Mesenchymal stem cell (in vitro differentiated cells and primary cell): ENCODE results near the gene MYO18B.
"Not testable (repeated sequence)": the region's sequence is repeated elsewhere in the genome, so short reads cannot be mapped to it uniquely, and the experiment has no call there.

Experiments used
- DNase-seq: peaks from one replicate; pipeline ENCODE4 v3.0.0-alpha.2; 2013
- H2AFZ ChIP-seq: one replicate; pipeline ENCODE4 v1.6.1; 2013; ENCODE audit warnings: low read depth, mild to moderate bottlenecking, control low read depth, inconsistent platforms, low read length, moderate library complexity
- H2AK5ac ChIP-seq: 2 replicates; pipeline ENCODE4 v1.6.1; 2013; ENCODE audit warnings: low read length, moderate library complexity, mild to moderate bottlenecking, inconsistent platforms; ENCODE audit not compliant: severe bottlenecking
- H2BK120ac ChIP-seq: one replicate; pipeline ENCODE4 v1.6.1; 2013; ENCODE audit warnings: low read depth, mild to moderate bottlenecking, inconsistent platforms, low read length, moderate library complexity
- H2BK12ac ChIP-seq, 2 experiments: one replicate each; pipeline ENCODE4 v1.6.1; 2013; ENCODE audit warnings: inconsistent platforms in 2 of 2, low read length in 2 of 2, mild to moderate bottlenecking in 2 of 2, moderate library complexity in 2 of 2, control low read depth in 1 of 2
- H2BK15ac ChIP-seq: one replicate; pipeline ENCODE4 v1.6.1; 2013; ENCODE audit warnings: mild to moderate bottlenecking, low read depth, inconsistent platforms; ENCODE audit not compliant: poor library complexity, severe bottlenecking
- H2BK5ac ChIP-seq: 2 replicates; pipeline ENCODE4 v1.6.1; 2013; ENCODE audit warnings: low read depth, mild to moderate bottlenecking, low read length, control low read depth, inconsistent platforms; ENCODE audit not compliant: poor library complexity, severe bottlenecking
- H3K14ac ChIP-seq, 2 experiments: one replicate each; pipeline ENCODE4 v1.6.1; 2013; ENCODE audit warnings: inconsistent platforms in 2 of 2, low read length in 2 of 2, control low read depth in 1 of 2, mild to moderate bottlenecking in 1 of 2, moderate library complexity in 1 of 2
- H3K18ac ChIP-seq, 2 experiments: one replicate each; pipeline ENCODE4 v1.6.1; 2013; ENCODE audit warnings: inconsistent platforms in 2 of 2, low read length in 2 of 2, control low read depth in 1 of 2, low read depth in 1 of 2, mild to moderate bottlenecking in 1 of 2
- H3K23ac ChIP-seq, 2 experiments: one replicate each; pipeline ENCODE4 v1.6.1; 2013; ENCODE audit warnings: inconsistent platforms in 2 of 2, low read length in 2 of 2, mild to moderate bottlenecking in 2 of 2, moderate library complexity in 2 of 2, control low read depth in 1 of 2
- H3K27ac ChIP-seq: 2 replicates; pipeline ENCODE4 v1.5.1; 2013; ENCODE audit warnings: mild to moderate bottlenecking, moderate library complexity, low read length, control low read depth, inconsistent platforms; ENCODE audit not compliant: poor library complexity, severe bottlenecking
- H3K27me3 ChIP-seq, 2 experiments: 2 replicates each; pipeline versions ENCODE4 v1.6.1 to v1.7.0; 2013; ENCODE audit warnings: low read length in 2 of 2, mild to moderate bottlenecking in 2 of 2, moderate library complexity in 2 of 2, control low read depth in 1 of 2, inconsistent platforms in 1 of 2; ENCODE audit not compliant: control insufficient read depth in 1 of 2, insufficient read depth in 1 of 2
- H3K36me3 ChIP-seq, 2 experiments: 2 replicates each; pipeline versions ENCODE4 v1.6.1 to v1.7.0; 2013; ENCODE audit warnings: low read length in 2 of 2, control low read depth in 1 of 2, inconsistent platforms in 1 of 2, low read depth in 1 of 2, mild to moderate bottlenecking in 1 of 2; ENCODE audit not compliant: insufficient read depth in 2 of 2, control insufficient read depth in 1 of 2
- H3K4ac ChIP-seq, 2 experiments: one replicate each; pipeline ENCODE4 v1.6.1; 2013; ENCODE audit warnings: inconsistent platforms in 2 of 2, low read length in 2 of 2, mild to moderate bottlenecking in 2 of 2, moderate library complexity in 2 of 2, control low read depth in 1 of 2, low read depth in 1 of 2
- H3K4me1 ChIP-seq: 2 replicates; pipeline ENCODE4 v1.6.1; 2013; ENCODE audit warnings: low read depth, low read length, control low read depth; ENCODE audit not compliant: control insufficient read depth, insufficient read depth
- H3K4me2 ChIP-seq: 2 replicates; pipeline ENCODE4 v1.6.1; 2013; ENCODE audit warnings: low read length, mild to moderate bottlenecking, inconsistent platforms; ENCODE audit not compliant: poor library complexity, severe bottlenecking
- H3K4me3 ChIP-seq, 2 experiments: 2 replicates each; pipeline versions ENCODE4 v1.5.1 to v1.7.0; 2013; ENCODE audit warnings: low read length in 2 of 2, mild to moderate bottlenecking in 2 of 2, control low read depth in 1 of 2, low read depth in 1 of 2; ENCODE audit not compliant: insufficient read depth in 1 of 2
- H3K79me1 ChIP-seq: replicated peaks from 2 replicates; pipeline ENCODE4 v1.6.1; 2013; ENCODE audit warnings: mild to moderate bottlenecking, control low read depth, low read length, inconsistent platforms; ENCODE audit not compliant: poor library complexity, severe bottlenecking
- H3K9ac ChIP-seq: 2 replicates; pipeline ENCODE4 v1.7.0; 2013; ENCODE audit warnings: mild to moderate bottlenecking, low read length, moderate library complexity
- H3K9me3 ChIP-seq: 2 replicates; pipeline ENCODE4 v1.7.0; 2013; ENCODE audit warnings: mild to moderate bottlenecking, low read length; ENCODE audit not compliant: control insufficient read depth
- H4K8ac ChIP-seq: one replicate; pipeline ENCODE4 v1.6.1; 2013; ENCODE audit warnings: inconsistent platforms, mild to moderate bottlenecking, low read length, moderate library complexity
- H4K91ac ChIP-seq: one replicate; pipeline ENCODE4 v1.6.1; 2013; ENCODE audit warnings: mild to moderate bottlenecking, low read length, inconsistent platforms
- WGBS: methylation state at CpG from one replicate; pipeline ENCODE4 v1.1.7; 2013; ENCODE audit warnings: mixed read lengths; 5-methylcytosine and 5-hydroxymethylcytosine counted together

MYO18B gene

DNA sequence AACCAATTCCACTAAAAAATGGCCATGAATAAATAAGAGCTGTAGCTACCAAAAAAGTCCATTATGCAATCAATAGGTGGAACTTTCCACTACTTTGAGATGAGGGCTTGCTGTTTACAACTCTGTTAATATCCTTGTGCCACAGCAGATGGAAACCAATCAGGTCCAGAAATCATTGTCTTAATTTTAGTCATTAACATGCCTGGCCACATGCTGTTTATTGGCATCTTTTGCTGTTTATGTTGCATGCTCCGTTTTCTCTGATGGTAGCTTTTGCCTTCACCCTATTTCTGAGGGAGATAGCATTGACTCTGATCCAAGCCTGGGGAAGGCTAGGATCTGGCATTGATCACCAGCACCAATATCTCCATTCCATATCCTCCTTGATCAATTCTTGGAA, 234.4 kb downstream of the MYO18B start:
- DNase-seq, result no peak
- H3K4ac ChIP-seq, result no peak overlapping the region
- 71% methylated on average over 1 of the region's 1 CpG for WGBS

DNA sequence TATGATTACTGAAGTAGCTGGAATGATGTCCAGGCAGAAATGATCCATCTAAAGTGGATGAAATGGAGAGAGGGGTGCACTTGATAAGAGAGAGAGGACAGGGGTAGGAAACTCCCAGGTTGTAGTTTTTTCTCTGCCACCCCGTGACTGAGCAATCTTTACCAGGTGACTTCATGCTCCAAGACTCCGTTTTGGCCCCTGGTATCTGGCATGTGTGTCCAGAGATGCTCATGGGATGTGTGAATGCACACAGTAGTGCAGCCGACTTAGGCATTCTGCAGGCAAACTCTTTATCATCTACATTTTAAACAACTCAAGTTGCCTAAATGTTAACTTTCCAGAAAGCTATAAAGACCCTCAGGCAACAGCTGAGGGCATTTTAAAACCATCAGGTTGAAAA, 238.0 kb downstream of the MYO18B start:
- Histone ChIP-seq H2AK5ac (no peak overlapping the region), H3K9me3 (no peaks in the 10 kb centered on the region), H3K4ac (no peak overlapping the region), H3K36me3 (no peaks in the 10 kb centered on the region), H2BK120ac (no peak overlapping the region), H4K8ac (no peak overlapping the region), H3K9ac (no peak overlapping the region), H3K4me3 (no peak overlapping the region), H3K14ac (no peak overlapping the region), H4K91ac (no peak overlapping the region), H3K4me1 (no peaks in the 10 kb centered on the region), H3K23ac (no peak overlapping the region), H3K27me3 (no peaks in the 10 kb centered on the region), H2BK15ac (no peak overlapping the region), H3K18ac (no peak overlapping the region), H2BK5ac (no peak overlapping the region), H3K79me1 (no peaks in the 10 kb centered on the region), H3K27ac (no peak overlapping the region), H2AFZ (no peak overlapping the region), H3K4me2 (no peak overlapping the region), H2BK12ac (no peak overlapping the region)
- DNase-seq, result no peak
- WGBS, result 70% methylated on average over 3 of the region's 3 CpGs

More for the DNA sequence above, 234.4 kb downstream of the MYO18B start:
- Histone ChIP-seq H4K8ac (no peak overlapping the region), H3K23ac (no peak overlapping the region), H2AFZ (no peak overlapping the region), H4K91ac (no peak overlapping the region), H2BK5ac (no peak overlapping the region), H3K27me3 (no peaks in the 10 kb centered on the region), H3K79me1 (no peaks in the 10 kb centered on the region), H2BK15ac (no peak overlapping the region), H2BK120ac (no peak overlapping the region), H2AK5ac (no peak overlapping the region), H3K36me3 (no peaks in the 10 kb centered on the region), H3K4me2 (no peak overlapping the region), H2BK12ac (no peak overlapping the region), H3K9me3 (no peaks in the 10 kb centered on the region), H3K27ac (no peak overlapping the region), H3K4me3 (no peak overlapping the region), H3K4me1 (no peaks in the 10 kb centered on the region), H3K14ac (no peak overlapping the region), H3K9ac (no peak overlapping the region), H3K18ac (no peak overlapping the region)

- H3K9ac ChIP-seq, H3K4me3 ChIP-seq: not testable (repeated sequence)
- no CpG with 5 or more reads among the region's 1 CpG for WGBS
Observed at GRCh38 chr22:25984911-25985310, 242.9 kb downstream of the MYO18B start.

DNA sequence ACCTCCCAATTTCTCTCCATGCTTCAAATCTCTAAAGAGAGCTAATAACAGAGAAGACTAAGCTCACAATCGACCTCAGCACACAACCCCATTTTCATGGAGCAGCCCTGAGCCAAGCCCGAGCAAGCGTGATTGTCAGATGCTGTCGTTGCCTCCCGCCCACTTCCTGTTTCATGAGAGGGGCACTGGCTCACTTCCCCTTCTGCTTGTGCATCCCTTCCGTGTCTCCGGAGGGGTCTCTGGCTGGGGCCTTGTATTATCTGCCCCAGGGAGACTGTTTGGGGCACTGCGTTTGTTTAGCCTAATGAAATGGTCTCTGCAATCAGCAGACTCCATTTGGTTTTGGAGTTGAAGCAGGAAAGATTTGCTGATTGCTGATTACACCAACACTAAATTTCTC, 246.0 kb downstream of the MYO18B start:
- no peak overlapping the region for H3K4me3 ChIP-seq
- H2AFZ ChIP-seq, result no peak overlapping the region
- H4K91ac ChIP-seq, result no peak overlapping the region
- H3K27ac ChIP-seq, result no peak overlapping the region
- H2BK120ac ChIP-seq, result no peak overlapping the region
- H3K9me3 ChIP-seq, result no peaks in the 10 kb centered on the region
- no peak overlapping the region for H3K14ac ChIP-seq
- no peaks in the 10 kb centered on the region for H3K36me3 ChIP-seq
- H4K8ac ChIP-seq, result no peak overlapping the region
- H2BK12ac ChIP-seq, result no peak overlapping the region
- H3K4me1 ChIP-seq, result no peaks in the 10 kb centered on the region
- H3K27me3 ChIP-seq, result no peaks in the 10 kb centered on the region
- no peak overlapping the region for H2BK5ac ChIP-seq
- H3K79me1 ChIP-seq, result no peaks in the 10 kb centered on the region
- no peak overlapping the region for H2BK15ac ChIP-seq
- H3K4ac ChIP-seq, result no peak overlapping the region
- H3K18ac ChIP-seq, result no peak overlapping the region
- H3K23ac ChIP-seq, result no peak overlapping the region
- WGBS, result 50% methylated on average over 7 of the region's 8 CpGs
- no peak overlapping the region for H3K4me2 ChIP-seq
- H3K9ac ChIP-seq, result no peak overlapping the region
- no peak overlapping the region for H2AK5ac ChIP-seq
- no peak for DNase-seq

More at GRCh38 chr22:25984911-25985310, 242.9 kb downstream of the MYO18B start:
- H2BK15ac ChIP-seq, H3K27ac ChIP-seq, H3K36me3 ChIP-seq, H4K8ac ChIP-seq, H2BK12ac ChIP-seq, H2BK120ac ChIP-seq, H3K4ac ChIP-seq, H3K9me3 ChIP-seq, H2AFZ ChIP-seq, H3K23ac ChIP-seq, H2BK5ac ChIP-seq, H3K4me2 ChIP-seq, H3K14ac ChIP-seq, H3K27me3 ChIP-seq, H2AK5ac ChIP-seq, H4K91ac ChIP-seq, H3K4me1 ChIP-seq, H3K79me1 ChIP-seq, DNase-seq, H3K18ac ChIP-seq: not testable (repeated sequence)
